Embryonic facial prominence (tissue), 1 donor: ENCODE measurements around the gene HAPSTR1.

Experiments
- DNase-seq: peaks from one replicate; pipeline ENCODE4 v3.0.0-alpha.2; 2016; ENCODE audit errors: extremely low spot score

HAPSTR1 gene

GRCh38 chr16:9123401-9123800, 32.0 kb downstream of the HAPSTR1 start:
- no peak for DNase-seq

- DNase-seq = no peak
These were observed 32.4 kb downstream of the HAPSTR1 start for GRCh38 chr16:9123871-9124270.

DNA sequence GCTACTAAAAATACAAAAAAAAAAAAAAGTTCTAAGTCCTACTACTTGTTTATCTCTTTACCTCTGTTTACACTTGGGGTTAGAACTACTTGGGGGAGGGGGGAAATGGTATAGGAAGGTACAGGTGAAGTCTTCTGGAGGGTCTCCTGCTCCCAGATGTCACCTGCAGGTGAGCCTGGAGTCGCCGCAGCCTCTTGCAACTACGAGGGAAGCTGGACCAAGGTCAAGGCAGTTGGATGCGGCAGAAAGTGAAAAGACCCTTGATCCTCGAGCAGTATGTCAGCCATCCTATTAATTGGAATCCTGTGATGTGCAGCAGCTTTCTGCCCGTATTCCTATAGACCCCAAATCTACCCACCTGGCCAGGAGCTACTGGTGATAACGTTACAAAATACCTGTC, 33.0 kb downstream of the HAPSTR1 start:
- DNase-seq = no peak

GRCh38 chr16:9124908-9125584, 33.6 kb downstream of the HAPSTR1 start:
- DNase-seq = no peak

GRCh38 chr16:9125658-9126505, 34.4 kb downstream of the HAPSTR1 start:
- DNase-seq = no peak

DNA sequence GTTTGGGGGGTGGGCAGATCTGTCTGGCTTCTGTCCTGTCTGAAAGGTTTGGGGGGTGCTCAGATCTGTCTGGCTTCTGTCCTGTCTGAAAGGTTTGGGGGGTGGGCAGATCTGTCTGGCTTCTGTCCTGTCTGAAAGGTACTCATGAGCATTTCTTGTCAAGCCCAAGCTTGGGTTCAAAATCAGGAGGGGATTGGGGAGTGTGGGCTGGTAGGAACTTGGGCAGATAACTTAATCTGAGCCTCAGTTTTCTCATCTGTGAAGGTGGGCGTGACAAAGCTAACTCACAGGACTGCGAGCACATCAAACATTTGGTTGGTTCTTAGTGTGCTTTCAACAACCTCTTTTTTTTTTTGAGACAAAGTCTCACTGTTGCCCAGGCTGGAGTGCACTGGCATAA, 35.2 kb downstream of the HAPSTR1 start:
- DNase-seq = no peak

GRCh38 chr16:9128346-9129342, 37.2 kb downstream of the HAPSTR1 start:
- DNase-seq = no peak

DNA sequence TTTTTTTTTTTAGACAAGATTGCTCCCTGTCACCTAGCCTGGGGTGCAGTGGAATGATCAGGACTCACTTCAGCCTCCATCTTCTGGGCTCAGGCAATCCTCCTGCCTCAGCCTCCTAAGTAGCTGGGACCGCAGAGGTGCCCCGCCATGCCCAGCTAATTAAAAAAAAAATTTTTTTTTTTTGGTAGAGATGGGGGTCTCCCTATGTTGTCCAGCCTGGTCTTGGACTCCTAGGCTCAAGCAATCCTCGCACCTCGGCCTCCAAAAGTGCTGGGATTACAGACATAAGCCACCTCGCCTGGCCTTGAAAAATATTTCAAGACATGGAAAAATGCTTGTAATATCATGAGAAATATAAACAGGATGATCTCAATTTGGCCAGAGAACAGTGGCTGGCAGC, 42.9 kb downstream of the HAPSTR1 start:
- no peak for DNase-seq

- no peak for DNase-seq
These were observed 43.3 kb downstream of the HAPSTR1 start for GRCh38 chr16:9134739-9135138.

- no peak for DNase-seq
These were observed 44.4 kb downstream of the HAPSTR1 start for GRCh38 chr16:9135797-9136196.

DNA sequence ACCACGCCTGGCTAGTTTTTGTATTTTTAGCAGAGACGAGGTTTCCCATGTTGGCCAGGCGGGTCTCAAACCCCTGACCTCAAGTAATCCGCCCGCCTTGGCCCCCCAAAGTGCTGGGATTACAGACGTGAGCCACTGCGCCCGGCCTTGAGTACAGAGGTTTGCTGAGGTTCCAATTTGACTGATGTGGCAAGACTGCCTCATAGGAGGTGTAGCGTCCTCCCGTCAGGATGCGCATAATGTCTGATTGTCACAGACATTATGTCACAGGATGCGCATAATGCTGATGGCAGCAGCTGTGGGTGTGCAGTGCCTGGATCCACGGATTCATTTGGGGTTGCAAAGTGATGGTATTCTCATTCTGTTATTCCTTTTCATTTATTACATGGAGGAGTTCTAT, 45.2 kb downstream of the HAPSTR1 start:
- no peak for DNase-seq

DNA sequence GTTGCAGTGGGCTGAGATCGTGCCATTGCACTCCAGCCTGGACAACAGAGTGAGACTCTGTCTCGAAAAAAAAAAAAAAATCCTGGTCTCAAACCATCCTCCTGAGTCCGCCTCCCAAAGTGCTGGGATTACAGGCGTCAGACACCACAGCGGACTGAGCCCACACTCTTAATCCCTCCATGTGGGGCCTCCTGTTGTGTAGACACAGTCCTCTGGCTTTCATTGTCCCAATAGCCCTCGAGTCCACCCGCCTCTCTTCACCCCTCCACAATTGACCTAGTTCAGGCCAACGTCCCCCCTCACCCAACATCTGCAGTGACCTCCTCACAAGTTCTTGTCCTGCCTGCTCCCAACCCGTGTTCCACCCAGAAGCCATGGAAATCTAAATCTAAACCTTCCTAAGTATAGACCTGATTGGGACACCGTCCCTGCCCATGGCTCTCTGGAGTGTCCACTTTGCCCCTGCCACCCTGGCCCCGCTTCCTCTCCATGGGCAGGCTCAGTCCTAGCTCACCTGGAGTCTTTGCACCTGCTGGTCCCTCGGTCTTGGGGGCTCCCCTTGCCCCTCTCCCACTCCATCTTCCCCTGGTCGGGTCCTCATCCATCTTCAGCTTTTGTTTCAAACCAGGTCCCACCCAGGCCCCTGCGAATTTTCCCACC, 46.7 kb downstream of the HAPSTR1 start:
- no peak for DNase-seq

- DNase-seq = peak; percentile 25
These were observed 47.5 kb downstream of the HAPSTR1 start for GRCh38 chr16:9138731-9139501.

DNA sequence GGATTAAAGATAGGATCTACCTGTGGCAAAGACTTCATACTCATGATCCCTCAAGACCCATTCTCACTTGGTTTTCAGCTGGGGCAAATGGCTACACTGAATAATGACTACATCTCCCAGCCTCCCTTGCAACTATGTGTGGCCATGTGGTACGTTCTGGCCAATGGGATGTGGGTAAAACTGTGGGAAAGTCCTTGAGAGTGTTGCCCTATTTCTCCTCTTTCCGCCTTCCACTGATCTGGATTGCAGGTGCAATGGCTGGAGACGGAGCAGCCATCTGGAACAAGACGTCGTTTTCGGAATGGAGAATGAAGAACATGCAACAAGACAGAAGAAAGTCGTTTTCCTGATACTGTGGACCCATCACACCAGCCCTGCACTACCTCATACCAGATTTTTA, 48.5 kb downstream of the HAPSTR1 start:
- no peak for DNase-seq
